ENCODE results near the gene FH.
A peak's percentile ranks its signal among the peaks of the same experiment; 100 is the strongest.

Gene FH

DNA sequence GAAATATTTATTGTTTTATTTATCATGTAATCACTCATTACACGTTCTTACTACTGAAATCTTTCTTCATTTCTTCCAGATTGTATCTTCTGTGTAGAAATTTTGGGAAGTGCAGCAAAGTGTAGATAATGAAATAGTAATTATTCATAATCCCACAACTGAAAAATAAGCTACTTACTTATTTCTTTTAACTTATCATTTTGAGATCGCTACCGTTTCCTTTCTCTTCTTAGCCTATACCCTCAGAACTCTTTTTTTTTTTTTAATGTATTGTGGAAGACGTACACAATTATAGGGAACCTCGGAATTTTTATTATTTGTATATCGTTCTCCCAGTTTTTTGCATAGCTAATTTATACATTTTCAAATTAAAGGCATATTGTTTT is 518 bp upstream of the FH start:
- TF ChIP-seq, protein P1, sequence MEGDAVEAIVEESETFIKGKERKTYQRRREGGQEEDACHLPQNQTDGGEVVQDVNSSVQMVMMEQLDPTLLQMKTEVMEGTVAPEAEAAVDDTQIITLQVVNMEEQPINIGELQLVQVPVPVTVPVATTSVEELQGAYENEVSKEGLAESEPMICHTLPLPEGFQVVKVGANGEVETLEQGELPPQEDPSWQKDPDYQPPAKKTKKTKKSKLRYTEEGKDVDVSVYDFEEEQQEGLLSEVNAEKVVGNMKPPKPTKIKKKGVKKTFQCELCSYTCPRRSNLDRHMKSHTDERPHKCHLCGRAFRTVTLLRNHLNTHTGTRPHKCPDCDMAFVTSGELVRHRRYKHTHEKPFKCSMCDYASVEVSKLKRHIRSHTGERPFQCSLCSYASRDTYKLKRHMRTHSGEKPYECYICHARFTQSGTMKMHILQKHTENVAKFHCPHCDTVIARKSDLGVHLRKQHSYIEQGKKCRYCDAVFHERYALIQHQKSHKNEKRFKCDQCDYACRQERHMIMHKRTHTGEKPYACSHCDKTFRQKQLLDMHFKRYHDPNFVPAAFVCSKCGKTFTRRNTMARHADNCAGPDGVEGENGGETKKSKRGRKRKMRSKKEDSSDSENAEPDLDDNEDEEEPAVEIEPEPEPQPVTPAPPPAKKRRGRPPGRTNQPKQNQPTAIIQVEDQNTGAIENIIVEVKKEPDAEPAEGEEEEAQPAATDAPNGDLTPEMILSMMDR (IDR thresholded peaks at IDR 0.05; ENCODE audit: unreplicated experiment in 3 of 3), result no peak
- H3K27ac Mint-ChIP-seq, result no peak overlapping the region
- no peak overlapping the region for H3K4me3 Mint-ChIP-seq
- H3K4me1 Mint-ChIP-seq, result peaks cover 13% of the 10 kb centered on the region
- H3K9me3 Mint-ChIP-seq, result no peaks in the 10 kb centered on the region
- peaks cover 18% of the 10 kb centered on the region for H3K36me3 Mint-ChIP-seq (ENCODE audit: low read depth)
- peaks cover 26% of the 10 kb centered on the region for H3K27me3 Mint-ChIP-seq (ENCODE audit: low read depth)

DNA sequence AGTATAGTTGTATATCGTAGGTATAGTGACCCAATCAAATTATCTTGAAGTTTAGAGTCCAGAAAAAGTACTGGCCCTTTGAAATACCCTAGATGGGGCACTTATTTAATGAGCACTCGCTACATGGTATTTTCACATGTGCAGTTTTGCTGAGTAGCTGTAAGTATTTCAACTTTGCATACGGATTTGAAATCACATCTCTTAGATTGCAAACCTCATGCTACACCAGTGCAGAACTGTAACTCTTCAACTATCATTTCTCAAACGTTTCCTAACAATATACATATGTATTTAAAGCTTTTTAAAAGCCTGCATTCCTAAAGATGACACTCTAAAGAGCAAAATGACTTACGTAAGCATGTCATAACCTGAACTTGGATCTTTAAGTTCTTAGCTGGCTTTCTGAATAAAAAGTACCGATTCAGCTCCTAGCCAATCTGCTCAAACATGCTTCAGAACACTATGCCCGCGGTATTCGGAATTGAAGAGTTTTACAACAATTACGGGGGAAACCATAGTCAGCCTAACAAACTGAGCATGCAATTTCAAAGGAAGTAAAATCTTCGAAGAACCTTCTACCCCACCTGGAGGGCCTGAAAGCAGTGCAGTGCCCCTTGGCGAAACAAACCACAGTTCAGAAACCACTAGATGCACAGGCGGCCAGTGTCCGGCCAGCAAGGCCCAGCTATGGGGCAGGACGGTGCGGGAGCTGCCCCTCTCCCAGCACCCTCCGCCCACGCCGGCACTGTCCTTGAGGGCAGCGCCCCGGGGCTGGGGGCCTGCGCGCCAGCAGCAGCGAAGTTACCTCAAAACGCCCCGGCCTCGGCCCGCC is 863 bp downstream of the FH start:
- Mint-ChIP-seq H3K9me3 (no peaks in the 10 kb centered on the region), H3K4me1 (peaks cover 18% of the 10 kb centered on the region), H3K27ac (peak overlapping the region; percentile 86 to 97 (median 94)), H3K36me3 (ENCODE audit: low read depth) (peaks cover 28% of the 10 kb centered on the region), H3K27me3 (ENCODE audit: low read depth) (peaks cover 17% of the 10 kb centered on the region), H3K4me3 (peak overlapping the region; percentile 85 to 94 (median 91))
- TF ChIP-seq, protein P1 (IDR thresholded peaks at IDR 0.05; ENCODE audit: unreplicated experiment in 3 of 3), result no peak

DNA sequence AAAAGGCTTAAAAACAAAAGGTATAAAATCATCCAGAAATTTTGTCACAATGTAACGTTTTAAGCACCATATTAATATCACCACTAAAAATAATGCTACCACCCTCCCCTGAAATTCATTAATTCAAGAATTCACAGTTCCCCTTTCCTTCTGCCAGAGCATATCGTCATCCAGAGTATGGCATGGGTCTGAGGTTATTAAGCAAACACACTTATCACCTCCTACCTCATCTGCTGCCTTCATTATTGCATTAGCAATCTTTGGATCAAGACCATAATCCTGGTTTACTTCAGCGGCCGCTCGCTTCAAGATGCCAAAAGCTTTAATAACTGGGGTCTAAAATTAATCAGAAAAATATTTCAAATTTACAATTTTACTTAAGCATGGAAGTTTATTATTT is 6.2 kb downstream of the FH start:
- Mint-ChIP-seq H3K36me3 (ENCODE audit: low read depth) (peaks cover 51% of the 10 kb centered on the region), H3K27ac (no peak overlapping the region), H3K27me3 (ENCODE audit: low read depth) (no peaks in the 10 kb centered on the region), H3K4me3 (no peak overlapping the region), H3K9me3 (no peaks in the 10 kb centered on the region), H3K4me1 (peaks cover 18% of the 10 kb centered on the region)
- TF ChIP-seq, protein P1 (IDR thresholded peaks at IDR 0.05; ENCODE audit: unreplicated experiment in 3 of 3), result no peak

DNA sequence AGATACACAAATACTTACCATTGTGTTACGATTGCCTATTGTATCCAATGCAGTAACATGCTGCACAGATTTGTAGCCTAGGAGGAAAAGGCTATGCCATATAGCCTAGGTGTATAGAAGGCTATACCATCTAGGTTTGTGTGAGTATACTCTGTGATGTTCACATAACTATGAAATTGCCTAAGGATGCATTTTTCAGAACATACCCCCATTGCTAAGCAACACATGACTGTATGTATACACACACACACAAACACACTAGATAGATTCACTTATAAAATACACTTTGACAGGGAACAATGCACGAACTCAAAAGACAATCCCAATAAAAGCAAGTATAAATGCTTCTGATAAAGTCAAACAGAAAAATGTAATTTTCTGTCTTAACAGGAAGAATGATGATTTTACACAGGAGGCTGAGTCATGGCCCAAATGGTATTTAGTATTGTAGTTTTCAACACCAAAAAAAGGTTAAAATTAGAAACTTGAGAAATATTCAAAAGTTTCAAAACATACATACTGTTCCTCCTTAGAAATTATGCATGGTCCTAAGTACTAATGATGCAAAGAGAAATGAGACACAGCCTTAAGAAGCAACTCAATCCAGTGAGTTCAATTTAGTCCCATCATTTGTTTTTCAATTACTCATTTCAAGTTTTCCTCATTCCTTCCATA is 12.2 kb downstream of the FH start:
- Mint-ChIP-seq H3K27ac (no peak overlapping the region), H3K9me3 (no peaks in the 10 kb centered on the region), H3K4me3 (no peak overlapping the region), H3K36me3 (ENCODE audit: low read depth) (peaks cover 62% of the 10 kb centered on the region), H3K4me1 (no peaks in the 10 kb centered on the region), H3K27me3 (ENCODE audit: low read depth) (no peaks in the 10 kb centered on the region)
- TF ChIP-seq, protein P1 (IDR thresholded peaks at IDR 0.05; ENCODE audit: unreplicated experiment in 3 of 3), result no peak

DNA sequence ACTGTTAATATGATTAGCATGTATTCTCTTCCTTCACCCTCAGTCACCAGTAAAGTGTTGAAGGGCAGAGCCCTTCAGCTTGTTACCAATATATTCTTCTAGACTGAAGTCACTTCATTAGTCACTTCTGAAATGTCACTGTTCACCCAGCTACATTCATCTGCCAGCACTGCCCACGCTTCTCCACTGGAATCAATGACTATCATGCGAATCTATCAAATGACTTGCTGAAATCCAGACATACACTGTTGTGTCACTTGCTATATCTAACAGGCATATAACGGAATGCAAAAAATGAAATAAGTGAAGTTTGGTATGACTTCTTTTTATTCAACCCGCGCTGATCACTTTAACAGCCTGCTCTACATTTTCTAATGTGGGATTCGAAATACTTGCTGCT is 16.1 kb downstream of the FH start:
- no peak overlapping the region for H3K27ac Mint-ChIP-seq
- TF ChIP-seq, protein P1 (IDR thresholded peaks at IDR 0.05; ENCODE audit: unreplicated experiment in 3 of 3), result no peak
- peaks cover 57% of the 10 kb centered on the region for H3K36me3 Mint-ChIP-seq (ENCODE audit: low read depth)
- no peaks in the 10 kb centered on the region for H3K4me1 Mint-ChIP-seq
- no peak overlapping the region for H3K4me3 Mint-ChIP-seq
- H3K9me3 Mint-ChIP-seq, result no peaks in the 10 kb centered on the region
- H3K27me3 Mint-ChIP-seq (ENCODE audit: low read depth), result no peaks in the 10 kb centered on the region
